GM18502 (cell line): ENCODE measurements around the gene ITSN2.
"Not testable (repeated sequence)": the region's sequence is repeated elsewhere in the genome, so short reads cannot be mapped to it uniquely, and the experiment has no call there.

Experiments
- ATAC-seq: cut with Tn5 transposase; IDR thresholded peaks from one replicate; pipeline ENCODE4 v1.9.1; 2021; ENCODE audit warnings: mild to moderate bottlenecking; ENCODE audit not compliant: unreplicated experiment, poor library complexity

ITSN2 gene

GRCh38 chr2:24360050-24360962, at the start of gene ITSN2:
TSS of gene ITSN2 (minus strand) at chr2:24360536. CDS start at chr2:24328082, 32,454 bp downstream.
- peak; percentile 82 for ATAC-seq

DNA sequence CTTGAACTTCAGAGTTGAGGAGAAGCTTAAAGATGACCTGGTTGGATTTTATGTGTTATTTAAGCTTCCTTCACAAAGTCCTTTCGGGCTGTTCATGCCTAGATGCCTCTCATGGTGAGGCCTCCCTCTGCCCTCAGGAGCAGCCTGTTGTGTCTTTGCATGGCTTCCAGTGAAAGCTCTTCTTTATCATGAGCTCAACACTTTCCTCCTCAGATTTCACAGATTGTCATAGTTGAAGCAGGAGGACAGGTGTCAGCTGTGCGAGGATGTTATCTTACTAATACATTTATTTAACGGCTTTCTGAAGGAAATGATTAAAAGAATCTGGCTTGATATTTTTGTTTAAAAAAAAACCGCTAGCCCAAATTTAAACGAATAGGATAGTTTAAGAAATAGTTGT, 48.8 kb upstream of the ITSN2 start:
- no peak for ATAC-seq

- not testable (repeated sequence) for ATAC-seq
Observed at GRCh38 chr2:24408704-24409103, 48.4 kb upstream of the ITSN2 start.

GRCh38 chr2:24404491-24404921, 44.2 kb upstream of the ITSN2 start:
- ATAC-seq, result no peak

DNA sequence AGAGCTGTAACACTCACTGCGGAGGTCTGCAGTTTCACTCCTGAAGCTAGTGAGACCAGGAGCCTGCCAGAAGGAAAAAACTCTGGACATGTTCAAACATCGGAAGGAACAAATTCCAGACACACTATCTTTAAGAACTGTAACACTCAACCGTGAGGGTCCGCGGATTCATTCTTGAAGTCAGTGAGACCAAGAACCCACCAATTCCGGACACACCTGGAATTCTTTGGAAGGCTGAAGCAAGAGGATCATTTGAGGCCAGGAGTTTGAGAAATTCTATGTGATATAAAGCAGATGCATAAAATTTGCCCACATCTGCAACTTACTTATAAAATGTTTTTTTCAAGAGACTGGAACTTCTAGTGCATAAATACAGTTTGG, 43.5 kb upstream of the ITSN2 start:
- ATAC-seq, result no peak

DNA sequence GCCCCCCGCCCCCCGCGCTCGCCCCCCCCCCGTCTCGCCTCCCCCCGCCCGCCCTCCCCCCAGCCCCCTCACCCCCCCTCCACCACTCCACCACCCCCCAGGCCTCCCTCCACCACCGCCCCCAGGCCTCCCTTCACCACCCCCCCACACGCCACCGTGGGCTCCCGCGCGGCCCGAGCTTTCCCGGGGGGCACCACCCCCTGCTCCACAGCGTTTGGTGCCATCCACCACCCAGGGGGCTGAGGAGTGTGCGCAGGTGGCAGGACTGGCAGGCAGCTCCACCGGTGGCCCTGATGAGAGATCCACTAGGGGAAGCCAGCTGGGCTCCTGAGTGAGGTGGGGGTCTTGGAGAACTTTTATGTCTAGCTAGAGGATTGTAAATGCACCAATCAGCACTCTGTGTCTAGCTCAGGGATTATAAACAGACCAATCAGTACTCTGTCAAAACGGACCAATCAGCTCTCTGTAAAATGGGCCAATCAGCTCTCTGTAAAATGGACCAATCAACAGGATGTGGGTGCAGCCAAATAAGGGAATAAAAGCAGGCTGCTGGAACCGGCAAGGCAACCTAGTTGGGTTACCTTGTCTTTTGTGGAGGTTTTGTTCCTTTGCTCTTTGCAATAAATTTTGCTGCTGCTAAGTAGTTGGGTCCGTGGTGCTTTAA, 43.0 kb upstream of the ITSN2 start:
- no peak for ATAC-seq

GRCh38 chr2:24402242-24403097, 42.1 kb upstream of the ITSN2 start:
- ATAC-seq, result no peak

GRCh38 chr2:24400207-24400907, 40.0 kb upstream of the ITSN2 start:
- ATAC-seq, result no peak

DNA sequence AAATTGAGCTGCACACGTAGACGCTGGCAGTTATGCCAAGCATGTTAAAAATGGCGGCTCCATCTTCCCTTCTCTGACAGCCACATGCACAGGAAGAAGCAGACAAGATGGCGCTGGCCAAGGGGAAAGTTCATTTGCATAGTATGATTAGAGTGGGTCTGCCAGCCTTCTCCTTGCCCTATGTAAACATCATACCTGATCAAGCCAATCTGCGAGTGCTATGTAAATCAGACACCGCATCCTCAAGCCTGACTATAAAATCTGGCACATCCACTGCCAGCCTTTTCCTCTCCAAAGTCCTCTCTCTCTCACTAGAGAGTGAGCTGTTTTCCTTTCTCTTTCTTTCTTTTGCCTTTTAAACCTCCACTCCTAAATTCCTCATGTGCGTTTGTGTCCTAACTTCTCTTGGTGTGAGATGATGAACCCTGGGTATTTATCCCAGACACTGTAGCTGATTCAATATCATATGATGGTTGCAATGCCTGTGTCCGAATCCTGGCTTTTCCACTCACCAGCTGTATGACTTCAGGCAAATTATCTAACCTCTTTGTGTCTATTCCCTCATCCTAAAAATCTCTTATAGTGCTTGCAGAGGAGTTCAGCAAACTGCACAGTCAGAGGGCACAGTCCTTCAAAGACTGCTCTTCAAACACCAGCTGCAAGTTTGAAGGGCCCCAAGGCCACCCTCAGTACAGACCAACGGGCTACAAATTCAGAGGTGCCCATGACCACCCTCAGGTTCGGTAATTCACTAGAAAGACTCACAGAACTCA, 39.3 kb upstream of the ITSN2 start:
- no peak for ATAC-seq

- ATAC-seq, result no peak
Observed at GRCh38 chr2:24394998-24395397, 34.7 kb upstream of the ITSN2 start.

DNA sequence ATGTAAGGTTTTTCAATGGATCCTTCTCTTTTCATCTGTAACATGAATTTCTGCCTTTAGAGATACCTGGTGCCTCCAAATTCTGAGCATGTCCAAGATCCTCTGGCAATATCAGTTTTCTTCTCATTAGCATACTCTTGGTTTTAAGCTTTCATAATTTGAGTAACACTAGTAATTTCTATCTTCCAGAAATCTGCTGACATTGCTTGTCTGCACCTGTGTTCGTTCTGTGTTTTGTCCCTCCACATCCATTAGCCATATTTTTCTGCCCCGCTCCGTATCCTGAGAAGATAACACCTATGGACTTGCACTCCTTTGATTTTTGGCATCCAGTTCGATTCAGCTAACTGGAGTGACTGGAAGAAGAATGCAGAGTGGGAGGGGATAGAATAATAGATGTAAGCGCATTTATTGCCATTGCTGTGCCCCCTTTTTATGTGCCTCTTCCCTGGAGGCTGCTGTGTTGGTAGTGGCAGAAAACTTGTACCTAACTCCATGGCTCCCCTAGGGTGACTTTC, 32.3 kb upstream of the ITSN2 start:
- no peak for ATAC-seq

DNA sequence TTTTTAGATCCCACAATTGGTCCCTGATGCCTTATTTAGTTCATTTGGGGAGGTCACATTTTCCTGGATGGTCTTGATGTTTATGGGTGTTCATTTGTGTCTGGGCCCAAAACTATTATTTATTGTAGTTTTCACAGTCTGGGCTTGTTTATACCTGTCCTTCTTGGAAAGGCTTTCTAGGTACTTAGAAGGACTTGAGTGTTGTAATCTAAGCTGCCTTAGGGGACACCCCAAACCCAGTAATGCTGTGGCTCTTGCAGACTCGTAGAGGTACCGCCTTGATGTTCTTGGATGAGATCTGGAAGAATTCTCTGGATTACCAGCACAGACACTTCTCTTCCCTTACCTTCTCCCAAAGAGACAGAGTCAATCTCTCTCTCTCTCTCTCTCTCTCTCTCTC, 25.0 kb upstream of the ITSN2 start:
- no peak for ATAC-seq

- ATAC-seq, result no peak
Observed at GRCh38 chr2:24382363-24383073, 22.2 kb upstream of the ITSN2 start.

GRCh38 chr2:24380820-24381219, 20.5 kb upstream of the ITSN2 start:
- ATAC-seq, result no peak

GRCh38 chr2:24375349-24376087, 15.2 kb upstream of the ITSN2 start:
- ATAC-seq, result no peak

DNA sequence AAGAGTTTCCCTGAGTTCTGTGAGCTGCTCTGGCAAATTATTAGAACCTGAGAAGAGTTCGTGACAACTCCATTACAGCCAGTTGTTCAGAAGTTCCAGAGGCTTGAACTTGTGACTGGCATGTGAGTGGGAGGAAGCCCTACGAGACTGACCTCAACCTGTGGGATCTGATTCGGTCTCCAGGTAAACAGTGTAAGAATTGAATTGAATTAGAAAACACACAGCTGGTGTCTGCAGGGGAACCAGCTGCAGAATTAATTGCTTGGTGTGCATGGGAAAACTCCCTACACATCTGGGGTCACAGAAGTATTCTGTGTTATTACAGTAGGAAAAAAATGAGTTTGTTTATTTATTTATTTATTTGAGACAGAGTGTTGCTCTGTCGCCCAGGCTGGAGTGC, 14.0 kb upstream of the ITSN2 start:
- ATAC-seq, result no peak

DNA sequence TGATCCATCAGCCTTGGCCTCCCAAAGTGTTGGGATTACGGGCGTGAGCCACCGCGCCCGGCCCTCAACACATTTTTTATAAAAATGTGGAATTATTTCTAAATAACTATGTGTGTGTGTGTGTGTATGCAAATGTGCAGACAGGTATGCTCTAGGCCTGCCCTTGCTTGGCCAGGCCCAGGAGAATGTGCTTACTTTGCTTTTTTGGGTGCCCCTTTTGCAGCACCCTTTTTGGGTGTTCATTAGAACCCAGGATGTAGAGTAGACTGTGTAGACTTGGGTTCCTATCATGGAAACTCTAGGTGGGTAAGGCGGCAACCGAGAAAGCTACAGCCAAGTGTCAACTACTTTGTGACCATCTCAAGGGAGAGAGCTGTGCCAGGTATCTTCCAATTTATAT, 11.7 kb upstream of the ITSN2 start:
- ATAC-seq, result no peak

- ATAC-seq, result no peak
Observed at GRCh38 chr2:24365826-24366225, 5.5 kb upstream of the ITSN2 start.
